Bronchial epithelial cell (primary cell): ENCODE measurements around the gene S1PR3. TPM values are rescaled to one million over a fixed set of nuclear protein-coding genes. Genes with fewer than 3 reads are reported as not detected.

Source experiments
- DNase-seq: peaks from one replicate; pipeline ENCODE4 v3.0.0-alpha.2; 2010; ENCODE audit warnings: low read depth
- FAIRE-seq: peaks from 2 replicates; lab custom pipeline; 2011; peaks lifted over from hg19 to GRCh38; lab: Jason Lieb, UNC
- H3K27me3 ChIP-seq: 2 replicates; pipeline ENCODE4 v1.5.1; 2011; ENCODE audit warnings: low read length; ENCODE audit not compliant: control insufficient read depth, insufficient read depth
- H3K36me3 ChIP-seq: 2 replicates; pipeline ENCODE4 v1.5.1; 2011; ENCODE audit warnings: low read length; ENCODE audit not compliant: control insufficient read depth, insufficient read depth
- H3K4me3 ChIP-seq: 2 replicates; pipeline ENCODE4 v1.5.1; 2011; ENCODE audit warnings: mild to moderate bottlenecking, low read depth, low read length, control low read depth
- total RNA-seq: library from RNA; depleted of rRNA; stranded (reverse); fragments of >200 nt; gene quantifications from 2 replicates; pipeline ENCODE4 v1.2.1, GENCODE V29; 2014
- TF ChIP-seq, protein P1 (sequence below): IDR thresholded peaks from 2 replicates; pipeline ENCODE4 v1.5.1; 2011; ENCODE audit warnings: mild to moderate bottlenecking, moderate library complexity, low read length, control low read depth, inconsistent platforms; ENCODE audit not compliant: insufficient read depth, severe bottlenecking

The S1PR3 gene
- total RNA-seq, 1 donor from 2014 or later = 0.79 TPM

DNA sequence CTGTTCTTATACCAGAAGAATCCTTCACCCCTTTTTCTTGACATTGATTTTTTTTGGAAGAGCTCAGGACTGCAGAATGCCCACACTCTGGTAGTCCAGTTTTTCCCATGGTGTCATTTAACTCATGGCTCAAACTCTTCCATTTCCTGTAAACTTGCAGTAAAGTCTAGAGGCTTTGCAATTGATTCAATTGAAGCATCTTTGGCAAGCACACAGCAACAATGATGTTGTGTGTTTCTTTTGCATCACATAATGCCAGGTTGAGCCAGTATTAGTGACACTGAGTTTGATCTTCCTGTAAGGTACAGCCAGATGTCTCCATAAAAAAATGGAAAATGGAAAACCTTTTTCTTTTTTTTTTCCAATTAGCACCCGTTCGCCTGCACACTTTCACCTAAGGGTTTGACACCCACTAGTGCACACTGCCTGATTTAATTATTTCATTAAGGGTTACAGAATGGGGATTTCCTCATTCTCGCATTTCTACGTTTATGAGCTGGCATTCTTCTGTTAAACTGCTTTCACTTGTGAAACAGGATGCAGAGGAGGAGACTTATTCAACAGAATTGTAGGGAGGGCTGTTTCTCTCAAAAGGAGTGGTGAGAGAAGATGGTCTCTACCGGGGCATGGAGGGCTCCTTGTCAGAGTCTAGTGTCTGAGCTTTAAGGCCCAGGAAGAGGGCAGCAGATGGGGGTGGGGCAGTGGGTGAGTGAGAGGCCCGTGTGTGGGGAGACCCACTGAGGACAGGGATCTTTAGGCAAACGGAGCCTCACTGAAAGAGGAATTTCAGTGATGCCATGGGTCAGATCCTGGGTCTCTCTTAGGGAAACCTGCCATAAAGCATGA, 2.2 kb upstream of the S1PR3 start:
- DNase-seq (peak; percentile 79), FAIRE-seq (no peak)
- Histone ChIP-seq H3K4me3 (no peak overlapping the region), H3K27me3 (no peaks in the 10 kb centered on the region), H3K36me3 (no peaks in the 10 kb centered on the region)
- TF ChIP-seq, protein P1, sequence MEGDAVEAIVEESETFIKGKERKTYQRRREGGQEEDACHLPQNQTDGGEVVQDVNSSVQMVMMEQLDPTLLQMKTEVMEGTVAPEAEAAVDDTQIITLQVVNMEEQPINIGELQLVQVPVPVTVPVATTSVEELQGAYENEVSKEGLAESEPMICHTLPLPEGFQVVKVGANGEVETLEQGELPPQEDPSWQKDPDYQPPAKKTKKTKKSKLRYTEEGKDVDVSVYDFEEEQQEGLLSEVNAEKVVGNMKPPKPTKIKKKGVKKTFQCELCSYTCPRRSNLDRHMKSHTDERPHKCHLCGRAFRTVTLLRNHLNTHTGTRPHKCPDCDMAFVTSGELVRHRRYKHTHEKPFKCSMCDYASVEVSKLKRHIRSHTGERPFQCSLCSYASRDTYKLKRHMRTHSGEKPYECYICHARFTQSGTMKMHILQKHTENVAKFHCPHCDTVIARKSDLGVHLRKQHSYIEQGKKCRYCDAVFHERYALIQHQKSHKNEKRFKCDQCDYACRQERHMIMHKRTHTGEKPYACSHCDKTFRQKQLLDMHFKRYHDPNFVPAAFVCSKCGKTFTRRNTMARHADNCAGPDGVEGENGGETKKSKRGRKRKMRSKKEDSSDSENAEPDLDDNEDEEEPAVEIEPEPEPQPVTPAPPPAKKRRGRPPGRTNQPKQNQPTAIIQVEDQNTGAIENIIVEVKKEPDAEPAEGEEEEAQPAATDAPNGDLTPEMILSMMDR = no peak

DNA sequence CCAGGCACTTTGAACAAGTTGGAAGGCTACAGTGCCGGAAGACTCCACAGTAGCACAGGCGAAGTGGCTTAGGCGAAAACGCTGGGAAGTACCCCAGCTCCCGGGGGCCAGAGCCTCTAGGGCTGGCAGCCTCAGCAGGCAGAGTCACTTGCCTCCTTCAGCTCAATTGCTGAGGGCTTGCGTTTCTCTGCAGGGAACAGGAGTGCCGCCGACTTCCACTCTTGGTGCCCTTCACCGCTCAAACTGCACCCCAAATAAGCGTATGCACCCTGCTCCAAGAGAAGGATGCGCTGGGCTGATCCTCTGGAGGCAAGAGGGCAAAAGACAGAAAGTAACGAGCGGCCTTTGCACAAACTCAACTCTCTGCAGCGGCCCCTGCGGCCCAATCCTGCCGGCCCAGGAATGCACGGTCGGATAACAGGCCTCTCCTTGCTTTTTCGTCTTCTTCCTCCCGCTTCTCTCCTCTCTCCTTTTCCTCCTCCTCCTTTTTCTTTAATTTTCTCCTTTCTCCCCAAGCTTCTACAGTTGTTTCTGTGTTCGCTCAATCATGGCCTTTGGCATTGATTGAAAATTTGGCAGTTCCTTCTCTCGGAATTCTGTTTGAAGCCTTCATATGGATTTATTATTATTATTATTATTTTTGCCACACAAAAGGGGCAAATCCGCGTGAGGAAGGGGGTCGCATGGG, 1.1 kb upstream of the S1PR3 start:
- DNase-seq (no peak), FAIRE-seq (no peak)
- TF ChIP-seq, protein P1 = no peak
- Histone ChIP-seq H3K4me3 (no peak overlapping the region), H3K36me3 (no peaks in the 10 kb centered on the region), H3K27me3 (no peaks in the 10 kb centered on the region)

DNA sequence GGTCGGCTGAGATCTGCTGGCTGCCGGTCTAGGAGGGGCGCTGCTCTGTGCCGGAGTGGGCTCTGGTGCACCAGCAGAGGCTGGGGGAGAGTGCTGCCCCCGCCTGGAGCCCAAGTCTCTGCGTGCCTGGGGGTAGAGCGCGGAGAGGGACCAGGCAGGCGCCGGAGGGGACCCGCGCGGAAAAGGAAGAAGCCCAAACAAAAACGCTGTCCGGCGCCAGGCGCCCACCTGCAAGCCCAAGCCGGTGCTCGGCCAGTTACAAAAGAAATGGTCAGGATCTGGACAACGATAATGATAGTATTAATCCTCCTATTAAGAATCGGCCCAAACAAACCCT, 571 bp upstream of the S1PR3 start:
- Histone ChIP-seq H3K4me3 (peak overlapping the region; percentile 49), H3K27me3 (no peaks in the 10 kb centered on the region), H3K36me3 (no peaks in the 10 kb centered on the region)
- TF ChIP-seq, protein P1 = no peak
- FAIRE-seq (no peak), DNase-seq (no peak)

DNA sequence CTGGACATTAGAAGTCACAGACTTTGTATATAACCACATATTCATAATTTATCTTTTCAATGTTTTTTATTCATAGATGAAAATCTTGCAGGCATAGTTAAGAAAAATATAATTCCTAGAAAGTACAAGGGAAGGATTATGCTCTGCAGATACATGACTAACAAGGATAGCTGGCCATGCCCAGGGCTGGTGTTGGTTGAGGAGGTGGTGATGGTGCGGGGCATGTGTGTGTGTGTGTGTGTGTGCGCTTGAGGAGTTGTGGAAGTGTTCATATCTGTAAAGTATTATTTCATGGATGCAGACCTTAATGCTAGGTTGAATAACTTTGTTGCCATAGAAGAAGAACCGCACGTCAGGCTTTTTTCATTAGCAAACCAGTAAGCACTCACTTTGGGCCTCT, 1.3 kb downstream of the S1PR3 start:
- TF ChIP-seq, protein P1 = no peak
- FAIRE-seq (no peak), DNase-seq (no peak)
- Histone ChIP-seq H3K27me3 (no peaks in the 10 kb centered on the region), H3K4me3 (no peak overlapping the region), H3K36me3 (no peaks in the 10 kb centered on the region)

DNA sequence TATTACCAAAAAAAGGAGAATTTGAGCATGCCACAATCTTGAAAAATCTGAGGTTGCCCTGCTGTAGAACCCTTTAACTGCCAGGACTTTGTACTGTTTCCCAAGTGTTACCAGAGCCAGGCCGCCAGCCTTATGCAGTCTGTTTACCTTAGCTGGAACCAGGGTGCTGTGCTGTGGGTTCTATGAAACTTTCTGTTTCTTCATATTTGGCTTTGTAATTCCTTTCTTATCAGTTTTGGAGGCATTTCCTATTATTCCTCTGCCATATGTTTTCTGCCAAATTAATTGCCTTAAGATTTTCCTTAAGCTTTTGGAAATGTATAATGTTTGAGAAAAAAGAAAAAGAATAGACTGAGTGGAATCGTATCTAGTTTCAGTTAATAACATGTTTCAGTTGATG, 2.1 kb downstream of the S1PR3 start:
- Histone ChIP-seq H3K27me3 (no peaks in the 10 kb centered on the region), H3K36me3 (no peaks in the 10 kb centered on the region), H3K4me3 (no peak overlapping the region)
- FAIRE-seq (no peak), DNase-seq (no peak)
- TF ChIP-seq, protein P1 = no peak
